ENCODE results near the gene ZNF710.

- TF ChIP-seq, protein P1, sequence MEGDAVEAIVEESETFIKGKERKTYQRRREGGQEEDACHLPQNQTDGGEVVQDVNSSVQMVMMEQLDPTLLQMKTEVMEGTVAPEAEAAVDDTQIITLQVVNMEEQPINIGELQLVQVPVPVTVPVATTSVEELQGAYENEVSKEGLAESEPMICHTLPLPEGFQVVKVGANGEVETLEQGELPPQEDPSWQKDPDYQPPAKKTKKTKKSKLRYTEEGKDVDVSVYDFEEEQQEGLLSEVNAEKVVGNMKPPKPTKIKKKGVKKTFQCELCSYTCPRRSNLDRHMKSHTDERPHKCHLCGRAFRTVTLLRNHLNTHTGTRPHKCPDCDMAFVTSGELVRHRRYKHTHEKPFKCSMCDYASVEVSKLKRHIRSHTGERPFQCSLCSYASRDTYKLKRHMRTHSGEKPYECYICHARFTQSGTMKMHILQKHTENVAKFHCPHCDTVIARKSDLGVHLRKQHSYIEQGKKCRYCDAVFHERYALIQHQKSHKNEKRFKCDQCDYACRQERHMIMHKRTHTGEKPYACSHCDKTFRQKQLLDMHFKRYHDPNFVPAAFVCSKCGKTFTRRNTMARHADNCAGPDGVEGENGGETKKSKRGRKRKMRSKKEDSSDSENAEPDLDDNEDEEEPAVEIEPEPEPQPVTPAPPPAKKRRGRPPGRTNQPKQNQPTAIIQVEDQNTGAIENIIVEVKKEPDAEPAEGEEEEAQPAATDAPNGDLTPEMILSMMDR (IDR thresholded peaks at IDR 0.05) = no peak
- TF ChIP-seq EP300 (IDR thresholded peaks at IDR 0.05) (no peak), POLR2A (IDR thresholded peaks at IDR 0.05; ENCODE audit: low read depth) (no peak)
Observed at GRCh38 chr15:90030376-90030775, 29.3 kb downstream of the ZNF710 start.

Data from esophagus muscularis mucosa (tissue), 4 donors.